ENCODE results near the gene ZNF629.

The ZNF629 gene

GRCh38 chr16:30778549-30779244, 8.3 kb downstream of the ZNF629 start:
- no peak for ATAC-seq
- Mint-ChIP-seq H3K27me3 (peaks cover 14% of the 10 kb centered on the region), H3K27ac (no peak overlapping the region), H3K4me1 (peaks cover 29% of the 10 kb centered on the region), H3K4me3 (no peak overlapping the region), H3K9me3 (no peaks in the 10 kb centered on the region), H3K36me3 (peaks cover 39% of the 10 kb centered on the region)

- H3K27ac Mint-ChIP-seq, result no peak overlapping the region
- peaks cover 40% of the 10 kb centered on the region for H3K36me3 Mint-ChIP-seq
- H3K9me3 Mint-ChIP-seq, result no peaks in the 10 kb centered on the region
- H3K27me3 Mint-ChIP-seq, result peaks cover 14% of the 10 kb centered on the region
- H3K4me1 Mint-ChIP-seq, result peaks cover 36% of the 10 kb centered on the region
- H3K4me3 Mint-ChIP-seq, result no peak overlapping the region
- no peak for ATAC-seq
Observed at GRCh38 chr16:30777591-30778297, 9.3 kb downstream of the ZNF629 start.

GRCh38 chr16:30775392-30776188, 11.4 kb downstream of the ZNF629 start:
- Mint-ChIP-seq H3K4me1 (peaks cover 46% of the 10 kb centered on the region), H3K4me3 (peak overlapping the region; percentile 80), H3K9me3 (no peaks in the 10 kb centered on the region), H3K27me3 (peaks cover 14% of the 10 kb centered on the region), H3K36me3 (peaks cover 48% of the 10 kb centered on the region), H3K27ac (peak overlapping the region; percentile 40)
- peak; percentile 82 for ATAC-seq

GRCh38 chr16:30775131-30775391, 11.9 kb downstream of the ZNF629 start:
- Mint-ChIP-seq H3K27ac (peak overlapping the region; percentile 40), H3K4me1 (peaks cover 46% of the 10 kb centered on the region), H3K9me3 (no peaks in the 10 kb centered on the region), H3K36me3 (peaks cover 52% of the 10 kb centered on the region), H3K27me3 (peaks cover 14% of the 10 kb centered on the region), H3K4me3 (peak overlapping the region; percentile 80)
- peak; percentile 1 for ATAC-seq

GRCh38 chr16:30774367-30775130, 12.5 kb downstream of the ZNF629 start:
- no peak for ATAC-seq
- Mint-ChIP-seq H3K4me3 (peak overlapping the region; percentile 80), H3K36me3 (peaks cover 52% of the 10 kb centered on the region), H3K4me1 (peaks cover 46% of the 10 kb centered on the region), H3K27ac (peak overlapping the region; percentile 40), H3K27me3 (peaks cover 14% of the 10 kb centered on the region), H3K9me3 (no peaks in the 10 kb centered on the region)

- ATAC-seq, result no peak
- Mint-ChIP-seq H3K27ac (no peak overlapping the region), H3K4me3 (no peak overlapping the region), H3K36me3 (peaks cover 59% of the 10 kb centered on the region), H3K4me1 (peaks cover 51% of the 10 kb centered on the region), H3K9me3 (no peaks in the 10 kb centered on the region), H3K27me3 (peaks cover 14% of the 10 kb centered on the region)
Observed at GRCh38 chr16:30773826-30774225, 13.2 kb downstream of the ZNF629 start.

- ATAC-seq, result no peak
- Mint-ChIP-seq H3K9me3 (no peaks in the 10 kb centered on the region), H3K36me3 (peaks cover 80% of the 10 kb centered on the region), H3K4me1 (peaks cover 65% of the 10 kb centered on the region), H3K27me3 (peaks cover 3% of the 10 kb centered on the region), H3K27ac (no peak overlapping the region), H3K4me3 (no peak overlapping the region)
Observed at GRCh38 chr16:30771726-30772125, 15.3 kb downstream of the ZNF629 start.

- H3K27me3 Mint-ChIP-seq, result no peaks in the 10 kb centered on the region
- no peak overlapping the region for H3K4me3 Mint-ChIP-seq
- H3K4me1 Mint-ChIP-seq, result peaks cover 52% of the 10 kb centered on the region
- H3K36me3 Mint-ChIP-seq, result peaks cover 93% of the 10 kb centered on the region
- H3K27ac Mint-ChIP-seq, result no peak overlapping the region
- H3K9me3 Mint-ChIP-seq, result no peaks in the 10 kb centered on the region
- peak; percentile 47 for ATAC-seq
Observed at GRCh38 chr16:30769379-30770089, 17.5 kb downstream of the ZNF629 start.

- H3K9me3 Mint-ChIP-seq, result no peaks in the 10 kb centered on the region
- peak overlapping the region; percentile 4 for H3K27ac Mint-ChIP-seq
- H3K36me3 Mint-ChIP-seq, result peaks cover 93% of the 10 kb centered on the region
- H3K27me3 Mint-ChIP-seq, result no peaks in the 10 kb centered on the region
- no peak overlapping the region for H3K4me3 Mint-ChIP-seq
- no peak for ATAC-seq
- peaks cover 49% of the 10 kb centered on the region for H3K4me1 Mint-ChIP-seq
Observed at GRCh38 chr16:30768583-30769181, 18.3 kb downstream of the ZNF629 start.

- Mint-ChIP-seq H3K9me3 (no peaks in the 10 kb centered on the region), H3K4me3 (no peak overlapping the region), H3K27me3 (no peaks in the 10 kb centered on the region), H3K36me3 (peaks cover 93% of the 10 kb centered on the region), H3K27ac (peak overlapping the region; percentile 4), H3K4me1 (peaks cover 52% of the 10 kb centered on the region)
- peak; percentile 72 for ATAC-seq
Observed at GRCh38 chr16:30767767-30768465, 19.1 kb downstream of the ZNF629 start.

GRCh38 chr16:30766933-30767284, 20.1 kb downstream of the ZNF629 start:
- H3K27ac Mint-ChIP-seq, result peak overlapping the region; percentile 4
- H3K4me1 Mint-ChIP-seq, result peaks cover 44% of the 10 kb centered on the region
- no peaks in the 10 kb centered on the region for H3K27me3 Mint-ChIP-seq
- no peaks in the 10 kb centered on the region for H3K9me3 Mint-ChIP-seq
- no peak for ATAC-seq
- peaks cover 85% of the 10 kb centered on the region for H3K36me3 Mint-ChIP-seq
- no peak overlapping the region for H3K4me3 Mint-ChIP-seq

GRCh38 chr16:30766206-30766932, 20.6 kb downstream of the ZNF629 start:
- H3K9me3 Mint-ChIP-seq, result no peaks in the 10 kb centered on the region
- no peak overlapping the region for H3K4me3 Mint-ChIP-seq
- no peak for ATAC-seq
- H3K36me3 Mint-ChIP-seq, result peaks cover 79% of the 10 kb centered on the region
- peaks cover 47% of the 10 kb centered on the region for H3K4me1 Mint-ChIP-seq
- no peaks in the 10 kb centered on the region for H3K27me3 Mint-ChIP-seq
- peak overlapping the region; percentile 4 for H3K27ac Mint-ChIP-seq

GRCh38 chr16:30764816-30765465, 22.1 kb downstream of the ZNF629 start:
- no peak overlapping the region for H3K27ac Mint-ChIP-seq

More at GRCh38 chr16:30764816-30765465, 22.1 kb downstream of the ZNF629 start:
- H3K27me3 Mint-ChIP-seq, result no peaks in the 10 kb centered on the region
- peaks cover 68% of the 10 kb centered on the region for H3K36me3 Mint-ChIP-seq
- H3K4me3 Mint-ChIP-seq, result no peak overlapping the region
- peaks cover 60% of the 10 kb centered on the region for H3K4me1 Mint-ChIP-seq
- no peaks in the 10 kb centered on the region for H3K9me3 Mint-ChIP-seq
- ATAC-seq, result no peak
